ENCODE data around the gene NTPCR.

NTPCR gene

GRCh38 chr1:232968391-232968790 lies 18.0 kb downstream of the NTPCR start:
- Mint-ChIP-seq H3K9me3 (peaks cover 8% of the 10 kb centered on the region), H3K36me3 (peaks cover 45% of the 10 kb centered on the region), H3K27ac (peak overlapping the region; percentile 45), H3K4me3 (no peak overlapping the region), H3K4me1 (peaks cover 15% of the 10 kb centered on the region)
- DNase-seq (ENCODE audit: low spot score in 2 of 2): peak in 1 of 2 donors; percentile 29
- ATAC-seq: no peak

GRCh38 chr1:232968965-232969364 lies 18.6 kb downstream of the NTPCR start:
- ATAC-seq: peak; percentile 75
- Mint-ChIP-seq H3K4me3 (no peak overlapping the region), H3K27ac (peak overlapping the region; percentile 68), H3K4me1 (peaks cover 15% of the 10 kb centered on the region), H3K9me3 (peaks cover 13% of the 10 kb centered on the region), H3K36me3 (peaks cover 45% of the 10 kb centered on the region)
- peak in 1 of 2 donors; percentile 44 for DNase-seq (ENCODE audit: low spot score in 2 of 2)

GRCh38 chr1:232969799-232970198 lies 19.4 kb downstream of the NTPCR start:
- H3K4me3 Mint-ChIP-seq: no peak overlapping the region
- ATAC-seq (no peak), DNase-seq (ENCODE audit: low spot score in 2 of 2) (peak in 1 of 2 donors; percentile 1)
- H3K27ac Mint-ChIP-seq: peak overlapping the region; percentile 68
- H3K4me1 Mint-ChIP-seq: peaks cover 15% of the 10 kb centered on the region
- H3K9me3 Mint-ChIP-seq: peaks cover 16% of the 10 kb centered on the region
- H3K36me3 Mint-ChIP-seq: peaks cover 45% of the 10 kb centered on the region

GRCh38 chr1:232970508-232970907 lies 20.1 kb downstream of the NTPCR start:
- ATAC-seq (no peak), DNase-seq (ENCODE audit: low spot score in 2 of 2) (no peak)
- H3K4me3 Mint-ChIP-seq: no peak overlapping the region
- peaks cover 15% of the 10 kb centered on the region for H3K4me1 Mint-ChIP-seq
- H3K36me3 Mint-ChIP-seq: peaks cover 45% of the 10 kb centered on the region
- H3K27ac Mint-ChIP-seq: no peak overlapping the region
- peaks cover 16% of the 10 kb centered on the region for H3K9me3 Mint-ChIP-seq

GRCh38 chr1:232973652-232974611 lies 23.5 kb downstream of the NTPCR start:
- H3K27ac Mint-ChIP-seq: no peak overlapping the region
- H3K9me3 Mint-ChIP-seq: peaks cover 16% of the 10 kb centered on the region
- H3K4me3 Mint-ChIP-seq: no peak overlapping the region
- ATAC-seq (no peak), DNase-seq (ENCODE audit: low spot score in 2 of 2) (no peak)
- peaks cover 30% of the 10 kb centered on the region for H3K36me3 Mint-ChIP-seq
- peaks cover 19% of the 10 kb centered on the region for H3K4me1 Mint-ChIP-seq

- Mint-ChIP-seq H3K36me3 (peaks cover 24% of the 10 kb centered on the region), H3K4me1 (peaks cover 19% of the 10 kb centered on the region), H3K4me3 (no peak overlapping the region), H3K27ac (no peak overlapping the region), H3K9me3 (peaks cover 16% of the 10 kb centered on the region)
- DNase-seq (ENCODE audit: low spot score in 2 of 2) (no peak), ATAC-seq (no peak)
Observed at GRCh38 chr1:232974971-232975370, 24.6 kb downstream of the NTPCR start.

GRCh38 chr1:232978091-232978634 lies 27.8 kb downstream of the NTPCR start:
- Mint-ChIP-seq H3K4me3 (no peak overlapping the region), H3K9me3 (peaks cover 10% of the 10 kb centered on the region)
- no peak for ATAC-seq

GRCh38 chr1:232978815-232979214 lies 28.4 kb downstream of the NTPCR start:
- H3K4me1 Mint-ChIP-seq: peaks cover 19% of the 10 kb centered on the region
- H3K9me3 Mint-ChIP-seq: peaks cover 4% of the 10 kb centered on the region
- no peak for ATAC-seq
- H3K4me3 Mint-ChIP-seq: no peak overlapping the region
- DNase-seq (ENCODE audit: low spot score in 2 of 2): no peak
- peak overlapping the region; percentile 89 for H3K27ac Mint-ChIP-seq
- H3K36me3 Mint-ChIP-seq: peaks cover 3% of the 10 kb centered on the region

More at GRCh38 chr1:232978091-232978634, 27.8 kb downstream of the NTPCR start:
- Mint-ChIP-seq H3K4me1 (peaks cover 19% of the 10 kb centered on the region), H3K27ac (peak overlapping the region; percentile 89), H3K36me3 (no peaks in the 10 kb centered on the region)
- no peak for DNase-seq (ENCODE audit: low spot score in 2 of 2)

- peaks cover 19% of the 10 kb centered on the region for H3K4me1 Mint-ChIP-seq
Observed at GRCh38 chr1:232979558-232979957, 29.1 kb downstream of the NTPCR start.

GRCh38 chr1:232980355-232980978 lies 30.1 kb downstream of the NTPCR start:
- Mint-ChIP-seq H3K9me3 (no peaks in the 10 kb centered on the region), H3K36me3 (peaks cover 12% of the 10 kb centered on the region), H3K27ac (peak overlapping the region; percentile 89), H3K4me3 (no peak overlapping the region), H3K4me1 (peaks cover 19% of the 10 kb centered on the region)
- no peak for DNase-seq (ENCODE audit: low spot score in 2 of 2)
- ATAC-seq: no peak

More at GRCh38 chr1:232979558-232979957, 29.1 kb downstream of the NTPCR start:
- Mint-ChIP-seq H3K36me3 (peaks cover 11% of the 10 kb centered on the region), H3K9me3 (no peaks in the 10 kb centered on the region), H3K4me3 (no peak overlapping the region), H3K27ac (peak overlapping the region; percentile 89)
- DNase-seq (ENCODE audit: low spot score in 2 of 2) (no peak), ATAC-seq (no peak)

- H3K9me3 Mint-ChIP-seq: no peaks in the 10 kb centered on the region
- H3K36me3 Mint-ChIP-seq: peaks cover 12% of the 10 kb centered on the region
- no peak overlapping the region for H3K27ac Mint-ChIP-seq
- no peak overlapping the region for H3K4me3 Mint-ChIP-seq
- H3K4me1 Mint-ChIP-seq: peaks cover 19% of the 10 kb centered on the region
- DNase-seq (ENCODE audit: low spot score in 2 of 2) (no peak), ATAC-seq (no peak)
Observed at GRCh38 chr1:232980986-232981560, 30.7 kb downstream of the NTPCR start.

- H3K4me3 Mint-ChIP-seq: no peak overlapping the region
- H3K9me3 Mint-ChIP-seq: no peaks in the 10 kb centered on the region
- DNase-seq (ENCODE audit: low spot score in 2 of 2) (no peak), ATAC-seq (no peak)
- peaks cover 18% of the 10 kb centered on the region for H3K4me1 Mint-ChIP-seq
- H3K36me3 Mint-ChIP-seq: peaks cover 12% of the 10 kb centered on the region
- H3K27ac Mint-ChIP-seq: no peak overlapping the region
Observed at GRCh38 chr1:232982238-232982944, 32.0 kb downstream of the NTPCR start.

- H3K36me3 Mint-ChIP-seq: peaks cover 12% of the 10 kb centered on the region
- no peaks in the 10 kb centered on the region for H3K9me3 Mint-ChIP-seq
- H3K4me1 Mint-ChIP-seq: peaks cover 8% of the 10 kb centered on the region
- no peak for DNase-seq (ENCODE audit: low spot score in 2 of 2)
- H3K4me3 Mint-ChIP-seq: no peak overlapping the region
- H3K27ac Mint-ChIP-seq: no peak overlapping the region
- no peak for ATAC-seq
Observed at GRCh38 chr1:232983375-232983774, 33.0 kb downstream of the NTPCR start.

GRCh38 chr1:232983817-232984567 lies 33.6 kb downstream of the NTPCR start:
- Mint-ChIP-seq H3K4me1 (peaks cover 2% of the 10 kb centered on the region), H3K4me3 (no peak overlapping the region), H3K9me3 (no peaks in the 10 kb centered on the region), H3K36me3 (peaks cover 12% of the 10 kb centered on the region), H3K27ac (no peak overlapping the region)
- DNase-seq (ENCODE audit: low spot score in 2 of 2): no peak
- ATAC-seq: no peak
